HEK293T (cell line): ENCODE results near the gene CRHR1.

Experiments used
- CTCF ChIA-PET: fragments of 350-600 bp; formaldehyde crosslinking; extraction: SDS; loops from one replicate; lab custom pipeline; 2021; ENCODE audit warnings: antibody characterized with exemption, inconsistent platforms; lab: Yijun Ruan, JAX
- POLR2A ChIA-PET: fragments of 350-600 bp; formaldehyde crosslinking; extraction: SDS; loops from one replicate; lab custom pipeline; 2020; ENCODE audit warnings: antibody characterized with exemption, inconsistent platforms; lab: Yijun Ruan, JAX
- DNase-seq: peaks from one replicate; pipeline ENCODE4 v3.0.0; 2012; ENCODE audit warnings: mixed read lengths; ENCODE audit errors: extremely low spot score
- ARNT ChIP-seq: fragments of 450-650 bp; IDR thresholded peaks from 2 replicates; pipeline ENCODE4 v1.6.1; 2017; ENCODE audit warnings: mild to moderate bottlenecking
- BHLHE40 ChIP-seq: fragments of 450-650 bp; IDR thresholded peaks from 2 replicates; pipeline ENCODE4 v1.6.1; 2016; ENCODE audit warnings: mild to moderate bottlenecking, moderate library complexity, borderline replicate concordance
- CTBP1 ChIP-seq: fragments of 450-650 bp; IDR thresholded peaks from 2 replicates; pipeline ENCODE4 v1.6.1; 2016; ENCODE audit warnings: borderline replicate concordance
- ELF4 ChIP-seq: fragments of 450-650 bp; IDR thresholded peaks from 2 replicates; pipeline ENCODE4 v1.6.1; 2017; ENCODE audit warnings: antibody characterized with exemption
- FOXA1 ChIP-seq: fragments of 450-650 bp; IDR thresholded peaks from 2 replicates; pipeline ENCODE4 v1.6.1; 2016; ENCODE audit warnings: mild to moderate bottlenecking
- FOXK2 ChIP-seq: fragments of 450-650 bp; IDR thresholded peaks from 2 replicates; pipeline ENCODE4 v1.6.1; 2016; ENCODE audit warnings: mild to moderate bottlenecking
- FOXM1 ChIP-seq: fragments of 450-650 bp; IDR thresholded peaks from 2 replicates; pipeline ENCODE4 v1.6.1; 2017; ENCODE audit warnings: mild to moderate bottlenecking, borderline replicate concordance
- HDGF ChIP-seq: fragments of 450-650 bp; IDR thresholded peaks from 2 replicates; pipeline ENCODE4 v1.6.1; 2017; ENCODE audit warnings: antibody characterized with exemption, borderline replicate concordance
- L3MBTL2 ChIP-seq: fragments of 450-650 bp; conservative IDR thresholded peaks from 2 replicates; pipeline ENCODE4 v1.6.1; 2016; ENCODE audit warnings: mild to moderate bottlenecking
- LEF1 ChIP-seq: fragments of 450-650 bp; IDR thresholded peaks from 2 replicates; pipeline ENCODE4 v1.6.1; 2017; ENCODE audit warnings: mild to moderate bottlenecking, borderline replicate concordance
- NFRKB ChIP-seq: fragments of 450-650 bp; IDR thresholded peaks from 2 replicates; pipeline ENCODE4 v1.6.1; 2016; ENCODE audit warnings: mild to moderate bottlenecking, moderate library complexity
- PKNOX1 ChIP-seq: fragments of 450-650 bp; IDR thresholded peaks from 2 replicates; pipeline ENCODE4 v1.6.1; 2016
- SP1 ChIP-seq: fragments of 450-650 bp; IDR thresholded peaks from 2 replicates; pipeline ENCODE4 v1.6.1; 2017
- SUZ12 ChIP-seq: fragments of 450-650 bp; IDR thresholded peaks from 2 replicates; pipeline ENCODE4 v1.6.1; 2016; ENCODE audit warnings: mild to moderate bottlenecking
- TARDBP ChIP-seq: fragments of 450-650 bp; IDR thresholded peaks from 2 replicates; pipeline ENCODE4 v1.6.1; 2016
- ZNF384 ChIP-seq: fragments of 450-650 bp; IDR thresholded peaks from 2 replicates; pipeline ENCODE4 v1.6.1; 2016

CRHR1 gene

GRCh38 chr17:45833920-45834319 lies 49.8 kb downstream of the CRHR1 start:
- no peak for DNase-seq
- TF ChIP-seq BHLHE40: no peak
- CTCF ChIA-PET: interaction anchor here (0.8 kb wide), 1 partner anchor 51 kb away, joined by 3 read pairs; no protein-coding TSS in a partner anchor
- POLR2A ChIA-PET: no interaction called here

GRCh38 chr17:45834471-45835396 lies 50.6 kb downstream of the CRHR1 start:
- ChIA-PET CTCF (interaction anchor here (0.5 to 0.8 kb wide), 2 partner anchors 52 to 583 kb away, joined by 3 read pairs; no protein-coding TSS in a partner anchor), POLR2A (no interaction called here)
- DNase-seq: no peak
- TF ChIP-seq FOXA1: no peak
- no peak for TF ChIP-seq LEF1
- TF ChIP-seq BHLHE40: no peak
- no peak for TF ChIP-seq HDGF
- TF ChIP-seq L3MBTL2: no peak
- TF ChIP-seq PKNOX1: no peak
- no peak for TF ChIP-seq NFRKB

- CTCF ChIA-PET: interaction anchor here (0.7 to 1.9 kb wide), 2 partner anchors 119 to 195 kb away, joined by 3 to 6 read pairs; no protein-coding TSS in a partner anchor
- TF ChIP-seq TARDBP (no peak), PKNOX1 (no peak), HDGF (no peak), FOXK2 (no peak), L3MBTL2 (no peak), ARNT (no peak), CTBP1 (no peak), FOXA1 (no peak), LEF1 (no peak), FOXM1 (no peak), BHLHE40 (no peak)
- POLR2A ChIA-PET: no interaction called here
Observed at GRCh38 chr17:45835481-45835880, 51.4 kb downstream of the CRHR1 start.

GRCh38 chr17:45836047-45837044 lies 52.2 kb downstream of the CRHR1 start:
- TF ChIP-seq SP1 (no peak), SUZ12 (no peak), PKNOX1 (no peak), HDGF (no peak), TARDBP (no peak), ELF4 (no peak), NFRKB (no peak), CTBP1 (no peak), LEF1 (no peak), L3MBTL2 (no peak)
- no peak for DNase-seq
- ChIA-PET POLR2A (no interaction called here), CTCF (interaction anchor here (0.7 to 1.9 kb wide), 2 partner anchors 118 to 196 kb away, joined by 3 to 6 read pairs; no protein-coding TSS in a partner anchor)

More at GRCh38 chr17:45835481-45835880, 51.4 kb downstream of the CRHR1 start:
- DNase-seq: no peak

- TF ChIP-seq FOXK2 (no peak), TARDBP (no peak), LEF1 (no peak), FOXM1 (no peak), NFRKB (no peak), ELF4 (no peak), ZNF384 (no peak), ARNT (no peak), FOXA1 (no peak), SUZ12 (no peak), PKNOX1 (no peak), L3MBTL2 (no peak), SP1 (no peak), HDGF (no peak), BHLHE40 (no peak), CTBP1 (no peak)
- no peak for DNase-seq
- ChIA-PET POLR2A (no interaction called here), CTCF (interaction anchor here (1.9 kb wide), 1 partner anchor 197 kb away, joined by 6 read pairs; no protein-coding TSS in a partner anchor)
Observed at GRCh38 chr17:45837187-45837586, 53.1 kb downstream of the CRHR1 start.
